ENCODE measurements around the gene RNF31. TPM values are rescaled to one million over a fixed set of nuclear protein-coding genes. Genes with fewer than 3 reads are reported as not detected.

RNF31 gene
- total and polyA plus RNA-seq, 2 of the 13 experiments (the other 11 are each of a cell fraction or from before 2014, with no cell fraction given) = 48.2 to 86.8 TPM

DNA sequence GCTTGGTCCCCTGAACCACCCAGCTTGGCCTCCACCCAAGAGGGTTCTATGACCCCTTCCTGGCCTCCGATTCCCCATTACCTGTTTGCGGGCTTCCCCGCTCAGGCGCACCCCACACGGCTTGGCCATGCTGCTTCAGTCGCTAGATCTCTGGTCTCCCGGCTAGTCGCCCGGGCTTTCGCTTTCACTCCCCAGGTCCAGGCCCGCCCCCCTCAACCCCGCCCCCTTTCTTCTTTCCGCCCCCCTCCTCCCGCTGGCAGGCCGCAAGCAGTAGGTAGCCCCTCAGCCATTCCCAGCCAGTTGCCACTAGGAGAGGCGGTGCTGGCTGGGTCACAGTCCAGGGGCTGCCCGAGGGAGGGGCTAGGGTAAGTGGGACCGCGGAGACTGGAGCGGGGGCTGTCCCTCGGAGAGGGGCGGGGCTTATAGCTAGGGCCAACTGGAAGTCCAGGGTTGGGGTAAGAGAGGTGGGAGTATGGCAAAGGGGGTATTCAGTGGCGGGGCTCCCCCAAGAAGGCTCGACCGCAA, 783 bp upstream of the RNF31 start, which contains the start of gene PSME2 (continued):
- TF ChIP-seq, protein P1, sequence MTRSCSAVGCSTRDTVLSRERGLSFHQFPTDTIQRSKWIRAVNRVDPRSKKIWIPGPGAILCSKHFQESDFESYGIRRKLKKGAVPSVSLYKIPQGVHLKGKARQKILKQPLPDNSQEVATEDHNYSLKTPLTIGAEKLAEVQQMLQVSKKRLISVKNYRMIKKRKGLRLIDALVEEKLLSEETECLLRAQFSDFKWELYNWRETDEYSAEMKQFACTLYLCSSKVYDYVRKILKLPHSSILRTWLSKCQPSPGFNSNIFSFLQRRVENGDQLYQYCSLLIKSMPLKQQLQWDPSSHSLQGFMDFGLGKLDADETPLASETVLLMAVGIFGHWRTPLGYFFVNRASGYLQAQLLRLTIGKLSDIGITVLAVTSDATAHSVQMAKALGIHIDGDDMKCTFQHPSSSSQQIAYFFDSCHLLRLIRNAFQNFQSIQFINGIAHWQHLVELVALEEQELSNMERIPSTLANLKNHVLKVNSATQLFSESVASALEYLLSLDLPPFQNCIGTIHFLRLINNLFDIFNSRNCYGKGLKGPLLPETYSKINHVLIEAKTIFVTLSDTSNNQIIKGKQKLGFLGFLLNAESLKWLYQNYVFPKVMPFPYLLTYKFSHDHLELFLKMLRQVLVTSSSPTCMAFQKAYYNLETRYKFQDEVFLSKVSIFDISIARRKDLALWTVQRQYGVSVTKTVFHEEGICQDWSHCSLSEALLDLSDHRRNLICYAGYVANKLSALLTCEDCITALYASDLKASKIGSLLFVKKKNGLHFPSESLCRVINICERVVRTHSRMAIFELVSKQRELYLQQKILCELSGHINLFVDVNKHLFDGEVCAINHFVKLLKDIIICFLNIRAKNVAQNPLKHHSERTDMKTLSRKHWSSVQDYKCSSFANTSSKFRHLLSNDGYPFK (CRISPR knock-in tag; IDR thresholded peaks at IDR 0.05; ENCODE audit: borderline replicate concordance) = peak; percentile 89; the same call in 1 of the 2 replicates
- no peak; the same call in 1 of the 2 replicates for TF ChIP-seq RXRA (CRISPR knock-in tag; IDR thresholded peaks at IDR 0.05)
- TF ChIP-seq ZNF17 (CRISPR knock-in tag; IDR thresholded peaks at IDR 0.05) = no peak
- TF ChIP-seq, protein P2, sequence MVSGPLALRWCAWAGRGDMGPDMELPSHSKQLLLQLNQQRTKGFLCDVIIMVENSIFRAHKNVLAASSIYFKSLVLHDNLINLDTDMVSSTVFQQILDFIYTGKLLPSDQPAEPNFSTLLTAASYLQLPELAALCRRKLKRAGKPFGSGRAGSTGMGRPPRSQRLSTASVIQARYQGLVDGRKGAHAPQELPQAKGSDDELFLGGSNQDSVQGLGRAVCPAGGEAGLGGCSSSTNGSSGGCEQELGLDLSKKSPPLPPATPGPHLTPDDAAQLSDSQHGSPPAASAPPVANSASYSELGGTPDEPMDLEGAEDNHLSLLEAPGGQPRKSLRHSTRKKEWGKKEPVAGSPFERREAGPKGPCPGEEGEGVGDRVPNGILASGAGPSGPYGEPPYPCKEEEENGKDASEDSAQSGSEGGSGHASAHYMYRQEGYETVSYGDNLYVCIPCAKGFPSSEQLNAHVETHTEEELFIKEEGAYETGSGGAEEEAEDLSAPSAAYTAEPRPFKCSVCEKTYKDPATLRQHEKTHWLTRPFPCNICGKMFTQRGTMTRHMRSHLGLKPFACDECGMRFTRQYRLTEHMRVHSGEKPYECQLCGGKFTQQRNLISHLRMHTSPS (CRISPR knock-in tag; IDR thresholded peaks at IDR 0.05; ENCODE audit: low read depth) = 0 out of 2 replicates have a peak, but pooled peaks have one; percentile 64
- TF ChIP-seq POLR2G (IDR thresholded peaks at IDR 0.05; ENCODE audit: low read depth, low read length) = peak; percentile 84
- TF ChIP-seq, protein P3, sequence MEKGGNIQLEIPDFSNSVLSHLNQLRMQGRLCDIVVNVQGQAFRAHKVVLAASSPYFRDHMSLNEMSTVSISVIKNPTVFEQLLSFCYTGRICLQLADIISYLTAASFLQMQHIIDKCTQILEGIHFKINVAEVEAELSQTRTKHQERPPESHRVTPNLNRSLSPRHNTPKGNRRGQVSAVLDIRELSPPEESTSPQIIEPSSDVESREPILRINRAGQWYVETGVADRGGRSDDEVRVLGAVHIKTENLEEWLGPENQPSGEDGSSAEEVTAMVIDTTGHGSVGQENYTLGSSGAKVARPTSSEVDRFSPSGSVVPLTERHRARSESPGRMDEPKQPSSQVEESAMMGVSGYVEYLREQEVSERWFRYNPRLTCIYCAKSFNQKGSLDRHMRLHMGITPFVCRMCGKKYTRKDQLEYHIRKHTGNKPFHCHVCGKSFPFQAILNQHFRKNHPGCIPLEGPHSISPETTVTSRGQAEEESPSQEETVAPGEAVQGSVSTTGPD (CRISPR knock-in tag; IDR thresholded peaks at IDR 0.05) = peak; percentile 81; the same call in 1 of the 2 replicates
- TF ChIP-seq ZBTB20 (CRISPR knock-in tag; IDR thresholded peaks at IDR 0.05; ENCODE audit: borderline replicate concordance, low read depth) = peak; percentile 65; the same call in 1 of the 2 replicates
- TF ChIP-seq ZNF598 (CRISPR knock-in tag; IDR thresholded peaks at IDR 0.05; ENCODE audit: borderline replicate concordance) = peak; percentile 82
- TF ChIP-seq JARID2 (CRISPR knock-in tag; IDR thresholded peaks at IDR 0.05; ENCODE audit: insufficient replicate concordance) = no peak
- TF ChIP-seq, protein P4, sequence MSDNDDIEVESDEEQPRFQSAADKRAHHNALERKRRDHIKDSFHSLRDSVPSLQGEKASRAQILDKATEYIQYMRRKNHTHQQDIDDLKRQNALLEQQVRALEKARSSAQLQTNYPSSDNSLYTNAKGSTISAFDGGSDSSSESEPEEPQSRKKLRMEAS (IDR thresholded peaks at IDR 0.05) = no peak
- TF ChIP-seq ZNF326 (CRISPR knock-in tag; IDR thresholded peaks at IDR 0.05; ENCODE audit: borderline replicate concordance) = 0 out of 2 replicates have a peak, but pooled peaks have one; percentile 55
- no peak for TF ChIP-seq ZNF766 (CRISPR knock-in tag; IDR thresholded peaks at IDR 0.05; ENCODE audit: borderline replicate concordance)
- peak; percentile 66 for TF ChIP-seq ESRRA (CRISPR knock-in tag; IDR thresholded peaks at IDR 0.05; ENCODE audit: low read depth)
- no peak; the same call in 1 of the 2 replicates for TF ChIP-seq IRX3 (CRISPR knock-in tag; IDR thresholded peaks at IDR 0.05; ENCODE audit: borderline replicate concordance, low read depth)
- no peak for TF ChIP-seq TGIF2 (CRISPR knock-in tag; IDR thresholded peaks at IDR 0.05)
- peak; percentile 43; the same call in 1 of the 2 replicates for TF ChIP-seq ZNF547 (CRISPR knock-in tag; IDR thresholded peaks at IDR 0.05)
- no peak; the same call in none of the 2 replicates for TF ChIP-seq ISL2 (CRISPR knock-in tag; IDR thresholded peaks at IDR 0.05)
- TF ChIP-seq RFX1 (IDR thresholded peaks at IDR 0.05) = no peak
- no peak for TF ChIP-seq ZNF10 (CRISPR knock-in tag; IDR thresholded peaks at IDR 0.05; ENCODE audit: borderline replicate concordance, low read depth)
- no peak for TF ChIP-seq TBP (CRISPR knock-in tag; IDR thresholded peaks at IDR 0.05)
- TF ChIP-seq U2AF2 (IDR thresholded peaks at IDR 0.05; ENCODE audit: low read depth, low read length) = no peak
- TF ChIP-seq ZNF44 (CRISPR knock-in tag; IDR thresholded peaks at IDR 0.05) = no peak; the same call in 1 of the 2 replicates
- no peak; the same call in 1 of the 2 replicates for TF ChIP-seq ZSCAN12 (CRISPR knock-in tag; IDR thresholded peaks at IDR 0.05)
- TF ChIP-seq ZFYVE20 (CRISPR knock-in tag; IDR thresholded peaks at IDR 0.05; ENCODE audit: borderline replicate concordance, low read depth) = no peak
- 0 out of 2 replicates have a peak, but pooled peaks have one; percentile 91 for TF ChIP-seq MZF1 (CRISPR knock-in tag; IDR thresholded peaks at IDR 0.05; ENCODE audit: borderline replicate concordance)

Measured in HepG2 (cell line).